Uterus (tissue), 2 donors: ENCODE results near the gene HHAT.

Experiments
- POLR2A ChIP-seq, 2 donors: fragments of 450-650 bp; IDR thresholded peaks; one replicate each; pipeline ENCODE4 v1.6.1; 2016; ENCODE audit warnings: antibody characterized with exemption in 2 of 2, mild to moderate bottlenecking in 1 of 2, moderate library complexity in 1 of 2
- TF ChIP-seq, protein P1 (sequence below), 4 experiments: fragments of 200-600 bp in 2 of 4; fragments of 450-650 bp in 2 of 4; sonication (generic) in 2 of 4; IDR thresholded peaks; one replicate each; pipeline ENCODE4 v1.5.1; 2016 to 2019; ENCODE audit warnings: antibody characterized with exemption in 4 of 4, mild to moderate bottlenecking in 2 of 4, moderate library complexity in 1 of 4

DNA sequence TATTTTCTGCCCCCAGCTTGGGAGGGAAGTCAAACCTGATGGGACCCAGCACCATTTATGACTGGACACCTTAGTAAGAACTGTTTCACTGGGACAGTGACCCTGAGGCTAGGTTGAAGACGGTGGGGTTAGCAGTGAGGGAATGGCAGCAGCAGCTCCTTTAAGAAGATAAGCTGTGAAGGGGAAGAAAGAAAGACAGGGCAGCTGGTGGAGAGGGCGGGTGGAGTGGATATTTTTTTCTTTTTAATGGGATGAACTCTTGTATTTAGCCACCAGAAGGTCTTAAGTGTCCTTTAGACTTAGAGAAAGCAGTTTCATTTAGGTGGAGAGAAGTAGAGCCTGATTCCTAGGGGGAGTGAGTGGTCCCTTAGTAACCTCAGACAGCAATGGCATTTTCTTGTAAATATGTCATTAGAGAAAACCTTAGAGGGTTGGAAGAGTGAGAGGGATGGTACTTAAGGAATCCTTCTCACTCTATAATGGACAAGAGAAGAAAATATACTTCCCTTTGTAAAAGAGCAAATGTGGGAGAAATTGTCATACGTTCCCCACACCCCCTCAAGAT lies 187.5 kb downstream of the HHAT start:
- TF ChIP-seq, protein P1, sequence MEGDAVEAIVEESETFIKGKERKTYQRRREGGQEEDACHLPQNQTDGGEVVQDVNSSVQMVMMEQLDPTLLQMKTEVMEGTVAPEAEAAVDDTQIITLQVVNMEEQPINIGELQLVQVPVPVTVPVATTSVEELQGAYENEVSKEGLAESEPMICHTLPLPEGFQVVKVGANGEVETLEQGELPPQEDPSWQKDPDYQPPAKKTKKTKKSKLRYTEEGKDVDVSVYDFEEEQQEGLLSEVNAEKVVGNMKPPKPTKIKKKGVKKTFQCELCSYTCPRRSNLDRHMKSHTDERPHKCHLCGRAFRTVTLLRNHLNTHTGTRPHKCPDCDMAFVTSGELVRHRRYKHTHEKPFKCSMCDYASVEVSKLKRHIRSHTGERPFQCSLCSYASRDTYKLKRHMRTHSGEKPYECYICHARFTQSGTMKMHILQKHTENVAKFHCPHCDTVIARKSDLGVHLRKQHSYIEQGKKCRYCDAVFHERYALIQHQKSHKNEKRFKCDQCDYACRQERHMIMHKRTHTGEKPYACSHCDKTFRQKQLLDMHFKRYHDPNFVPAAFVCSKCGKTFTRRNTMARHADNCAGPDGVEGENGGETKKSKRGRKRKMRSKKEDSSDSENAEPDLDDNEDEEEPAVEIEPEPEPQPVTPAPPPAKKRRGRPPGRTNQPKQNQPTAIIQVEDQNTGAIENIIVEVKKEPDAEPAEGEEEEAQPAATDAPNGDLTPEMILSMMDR (IDR thresholded peaks at IDR 0.05) = no peak
- no peak for TF ChIP-seq POLR2A (IDR thresholded peaks at IDR 0.05)
